Erythroblast (primary cell): ENCODE data around the gene CAPN7.

Source experiments
- GATA1 ChIP-seq: IDR thresholded peaks from 2 replicates; pipeline ENCODE4 v1.6.1; 2011; ENCODE audit warnings: low read depth, mild to moderate bottlenecking, control low read depth, low read length, moderate library complexity
- POLR2A ChIP-seq: IDR thresholded peaks from 2 replicates; pipeline ENCODE4 v1.6.1; 2011; ENCODE audit warnings: mild to moderate bottlenecking, low read length

DNA sequence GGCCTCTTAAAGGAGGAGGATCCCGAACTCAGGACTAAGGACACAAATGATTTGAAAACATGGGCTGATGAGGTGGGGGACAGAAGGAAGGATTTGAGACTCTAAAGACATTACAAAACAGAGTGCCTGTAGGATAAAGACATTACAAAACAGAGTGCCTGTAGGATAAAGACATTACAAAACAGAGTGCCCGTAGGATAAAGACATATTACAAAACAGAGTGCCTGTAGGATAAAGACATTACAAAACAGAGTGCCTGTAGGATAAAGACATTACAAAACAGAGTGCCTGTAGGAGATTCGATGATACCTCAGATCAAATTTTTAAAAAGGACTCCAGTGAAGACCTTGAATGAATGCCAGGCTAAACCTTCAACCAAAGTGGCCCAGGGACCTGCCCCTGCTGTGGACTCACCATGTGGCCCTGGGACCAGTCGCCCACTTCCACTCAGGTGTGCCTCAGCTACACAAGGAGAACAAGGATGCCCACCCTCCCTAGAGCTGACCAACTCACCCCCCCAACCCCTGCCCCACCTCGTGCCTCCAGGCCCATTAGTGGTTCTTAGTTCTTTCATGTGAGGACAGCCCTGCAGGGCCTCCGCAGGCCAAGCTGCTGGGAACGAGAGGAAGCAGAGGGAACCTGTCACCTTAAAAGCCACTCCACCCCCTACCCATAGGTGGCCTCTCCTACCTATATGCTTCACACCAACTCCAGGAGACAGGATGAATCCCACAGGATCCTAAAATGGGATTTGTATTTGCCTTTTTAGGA, 66.6 kb downstream of the CAPN7 start:
- TF ChIP-seq POLR2A (no peak), GATA1 (no peak)
